ENCODE measurements around the gene REN.

The REN gene

GRCh38 chr1:204162494-204163074 is 3.6 kb downstream of the REN start:
- in situ Hi-C loops (cut with HindIII; ENCODE audit: low pct_ligation_motif_present, low pct_unique_long_range_greater_than_20kb, low sequenced_read_pairs): loop anchor here (25.0 kb wide), 1 partner anchor 200 kb away; the partner anchor contains the start of gene PLEKHA6
- DNase-seq: peak; percentile 74

GRCh38 chr1:204161609-204162493 is 4.3 kb downstream of the REN start:
- in situ Hi-C loops (cut with HindIII; ENCODE audit: low pct_ligation_motif_present, low pct_unique_long_range_greater_than_20kb, low sequenced_read_pairs): loop anchor here (25.0 kb wide), 1 partner anchor 200 kb away; the partner anchor contains the start of gene PLEKHA6
- no peak for DNase-seq

GRCh38 chr1:204157962-204158361 is 8.2 kb downstream of the REN start:
- no peak for DNase-seq
- in situ Hi-C loops (cut with HindIII; ENCODE audit: low pct_ligation_motif_present, low pct_unique_long_range_greater_than_20kb, low sequenced_read_pairs): loop anchor here (25.0 kb wide), 1 partner anchor 204 kb away; the partner anchor contains the start of gene PLEKHA6

DNA sequence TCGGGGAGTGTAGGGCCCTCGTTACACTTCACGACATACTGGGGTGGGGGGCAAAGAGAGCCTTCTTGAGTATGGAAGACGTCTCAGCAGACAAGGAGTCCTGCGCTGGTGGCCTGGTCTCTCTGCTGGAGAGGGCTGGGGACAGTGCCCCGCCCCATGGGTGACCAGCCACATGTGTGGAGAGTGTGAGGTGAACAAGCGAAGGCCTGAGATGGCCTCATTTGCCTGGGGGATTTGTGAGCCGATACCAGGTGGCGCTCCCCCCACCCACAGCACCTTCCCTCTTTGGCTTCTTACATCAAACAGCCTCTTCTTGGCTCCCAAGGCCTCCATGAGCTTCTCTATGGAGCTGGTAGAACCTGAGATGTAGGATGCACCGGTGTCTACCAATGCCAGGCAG is 10.3 kb downstream of the REN start:
- in situ Hi-C loops (cut with HindIII; ENCODE audit: low pct_ligation_motif_present, low pct_unique_long_range_greater_than_20kb, low sequenced_read_pairs): loop anchor here (25.0 kb wide), 1 partner anchor 206 kb away; the partner anchor contains the start of gene PLEKHA6
- no peak for DNase-seq

DNA sequence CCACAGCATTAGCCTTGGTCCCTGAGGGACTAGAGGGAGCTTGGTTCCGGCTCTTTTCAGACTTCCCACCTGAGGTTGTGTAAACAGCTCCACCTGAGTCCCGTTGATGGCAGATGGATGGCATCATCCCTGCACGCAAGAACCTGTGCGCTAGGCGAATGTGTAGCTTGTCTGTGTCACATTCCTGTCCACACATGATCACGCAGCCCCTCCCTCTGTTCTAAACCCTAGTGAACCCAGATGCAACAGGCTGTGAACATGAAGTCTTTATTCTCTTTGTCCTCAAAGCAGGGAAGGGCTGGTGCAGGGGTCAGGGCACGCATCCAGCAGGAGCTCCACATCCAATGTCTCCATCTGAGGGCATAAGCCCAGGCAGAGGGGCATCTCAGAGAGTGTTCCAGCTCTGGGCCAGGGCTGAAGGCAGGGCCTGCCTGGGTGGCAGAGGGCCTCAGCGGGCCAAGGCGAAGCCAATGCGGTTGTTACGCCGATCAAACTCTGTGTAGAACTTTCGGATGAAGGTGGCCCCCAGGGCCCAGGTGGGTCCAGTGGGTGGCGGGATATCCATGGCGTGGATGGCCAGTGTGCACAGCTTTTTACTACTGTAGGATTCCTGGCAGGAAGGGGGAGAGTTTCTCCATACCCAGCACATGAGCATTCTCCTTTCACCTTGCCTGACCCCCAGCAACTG is 11.4 kb downstream of the REN start:
- in situ Hi-C loops (cut with HindIII; ENCODE audit: low pct_ligation_motif_present, low pct_unique_long_range_greater_than_20kb, low sequenced_read_pairs): loop anchor here (25.0 kb wide), 1 partner anchor 208 kb away; the partner anchor contains the start of gene PLEKHA6
- no peak for DNase-seq

GRCh38 chr1:204153667-204154066 is 12.5 kb downstream of the REN start:
- in situ Hi-C loops (cut with HindIII; ENCODE audit: low pct_ligation_motif_present, low pct_unique_long_range_greater_than_20kb, low sequenced_read_pairs): loop anchor here (25.0 kb wide), 1 partner anchor 209 kb away; the partner anchor contains the start of gene PLEKHA6
- no peak for DNase-seq

- no peak for DNase-seq
- in situ Hi-C loops (cut with HindIII; ENCODE audit: low pct_ligation_motif_present, low pct_unique_long_range_greater_than_20kb, low sequenced_read_pairs): loop anchor here (25.0 kb wide), 1 partner anchor 210 kb away; the partner anchor contains the start of gene PLEKHA6
Measured at GRCh38 chr1:204152310-204153044, 13.7 kb downstream of the REN start.

GRCh38 chr1:204151552-204152309 is 14.4 kb downstream of the REN start, which contains the start of gene ETNK2:
TSS of gene ETNK2 (minus strand) at chr1:204152044. CDS start at chr1:204151852, 192 bp downstream.
- in situ Hi-C loops (cut with HindIII; ENCODE audit: low pct_ligation_motif_present, low pct_unique_long_range_greater_than_20kb, low sequenced_read_pairs): loop anchor here (25.0 kb wide), 1 partner anchor 211 kb away; the partner anchor contains the start of gene PLEKHA6
- peak; percentile 66 for DNase-seq

DNA sequence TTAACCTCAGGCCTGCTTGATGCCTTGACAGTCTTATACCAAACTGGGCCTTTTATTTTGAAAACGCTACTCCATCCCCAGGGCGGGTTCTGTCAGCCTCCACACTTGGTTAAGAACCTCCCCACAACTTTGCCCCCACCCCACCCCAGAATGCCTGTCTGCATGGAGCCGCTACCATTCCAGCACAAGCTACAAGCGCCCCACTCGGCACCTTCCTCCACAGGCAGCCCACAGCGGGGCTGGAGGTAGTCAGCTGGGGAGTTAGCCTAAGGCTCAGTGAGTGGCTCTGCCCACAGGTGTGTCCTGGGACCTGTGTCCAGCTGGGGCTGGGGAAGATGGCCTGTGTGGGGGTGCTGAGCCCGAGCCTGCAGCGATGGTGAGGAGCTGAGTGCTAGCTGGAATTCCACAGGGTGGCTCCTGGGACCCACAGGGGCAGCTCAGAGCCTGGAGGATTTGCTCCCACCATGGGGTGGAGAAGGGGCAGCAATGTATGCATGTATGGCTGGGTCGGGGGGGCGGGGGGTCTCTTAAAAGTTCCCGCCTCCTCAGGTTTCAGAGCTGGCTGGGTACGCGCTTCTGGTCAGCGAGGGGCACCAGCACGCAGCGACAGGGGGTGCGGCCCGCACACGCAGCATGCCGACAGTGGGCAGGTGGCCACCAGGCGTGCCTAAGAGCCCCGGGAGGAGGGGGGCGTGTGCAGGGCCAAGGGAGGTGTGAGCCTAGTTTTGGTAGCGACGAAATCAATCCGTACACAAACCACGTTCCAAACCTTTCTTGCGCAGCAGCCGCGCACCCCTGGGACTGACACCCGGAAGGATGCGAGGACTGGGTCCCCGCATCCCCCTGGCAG is 15.2 kb downstream of the REN start:
- no peak for DNase-seq
- in situ Hi-C loops (cut with HindIII; ENCODE audit: low pct_ligation_motif_present, low pct_unique_long_range_greater_than_20kb, low sequenced_read_pairs): loop anchor here (25.0 kb wide), 1 partner anchor 211 kb away; the partner anchor contains the start of gene PLEKHA6

GRCh38 chr1:204149635-204150565 is 16.2 kb downstream of the REN start:
- no peak for DNase-seq
- in situ Hi-C loops (cut with HindIII; ENCODE audit: low pct_ligation_motif_present, low pct_unique_long_range_greater_than_20kb, low sequenced_read_pairs): loop anchor here (25.0 kb wide), 2 partner anchors 212 to 288 kb away; partner anchors contain the start of genes PLEKHA6 and SNRPE

- in situ Hi-C loops (cut with HindIII; ENCODE audit: low pct_ligation_motif_present, low pct_unique_long_range_greater_than_20kb, low sequenced_read_pairs): loop anchor here (25.0 kb wide), 1 partner anchor 287 kb away; the partner anchor contains the start of gene SNRPE
- no peak for DNase-seq
Measured at GRCh38 chr1:204149107-204149506, 17.0 kb downstream of the REN start.

DNA sequence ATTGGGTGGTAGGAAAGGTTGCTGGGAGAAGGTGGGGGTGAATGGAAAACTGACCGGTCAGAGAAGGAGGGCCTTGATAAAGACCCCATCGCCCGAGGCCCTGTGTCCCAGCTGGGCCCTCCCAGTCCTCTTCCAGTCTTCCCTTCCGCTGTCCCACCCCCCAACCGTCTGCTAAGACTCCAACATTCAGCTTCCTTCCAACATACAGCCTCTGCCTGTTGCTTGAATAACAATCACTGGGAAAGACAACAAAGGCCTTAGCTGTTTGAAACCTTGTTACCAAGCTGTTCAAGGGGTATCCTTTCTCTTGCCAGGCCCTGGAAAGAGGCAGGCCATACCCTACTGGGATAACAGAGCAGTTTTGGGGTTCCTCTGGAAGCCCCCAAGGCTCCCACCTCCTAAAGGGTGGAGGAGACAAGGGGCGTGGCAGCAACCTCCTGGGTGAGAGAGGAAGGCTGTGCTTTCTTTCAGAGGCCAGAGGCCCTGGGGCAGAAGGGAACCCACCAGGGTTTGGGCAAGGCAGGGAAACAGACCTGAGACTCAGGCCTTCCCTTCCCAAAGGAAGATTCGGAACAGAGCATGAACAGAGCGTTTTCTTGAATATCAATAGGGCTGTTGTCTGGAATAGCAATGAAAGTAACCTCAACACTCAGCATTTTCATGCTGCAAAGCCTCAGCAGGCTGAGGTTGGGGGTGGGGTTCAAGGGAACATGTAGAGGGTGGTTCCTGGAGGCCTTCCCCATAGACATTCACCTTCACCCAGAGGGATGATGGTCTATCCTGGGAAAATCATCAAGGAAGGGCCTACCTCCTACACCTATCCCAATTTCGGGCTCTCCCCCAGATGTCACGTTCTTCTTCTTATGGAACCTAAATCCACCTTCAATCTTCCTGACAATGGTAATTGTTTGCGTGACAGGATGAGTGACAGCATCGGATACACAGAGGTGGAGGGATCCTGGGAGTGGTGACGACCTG is 18.4 kb downstream of the REN start:
- no peak for DNase-seq
- in situ Hi-C loops (cut with HindIII; ENCODE audit: low pct_ligation_motif_present, low pct_unique_long_range_greater_than_20kb, low sequenced_read_pairs): loop anchor here (25.0 kb wide), 1 partner anchor 285 kb away; the partner anchor contains the start of gene SNRPE

GRCh38 chr1:204146965-204147364 is 19.2 kb downstream of the REN start:
- no peak for DNase-seq
- in situ Hi-C loops (cut with HindIII; ENCODE audit: low pct_ligation_motif_present, low pct_unique_long_range_greater_than_20kb, low sequenced_read_pairs): loop anchor here (25.0 kb wide), 1 partner anchor 285 kb away; the partner anchor contains the start of gene SNRPE

DNA sequence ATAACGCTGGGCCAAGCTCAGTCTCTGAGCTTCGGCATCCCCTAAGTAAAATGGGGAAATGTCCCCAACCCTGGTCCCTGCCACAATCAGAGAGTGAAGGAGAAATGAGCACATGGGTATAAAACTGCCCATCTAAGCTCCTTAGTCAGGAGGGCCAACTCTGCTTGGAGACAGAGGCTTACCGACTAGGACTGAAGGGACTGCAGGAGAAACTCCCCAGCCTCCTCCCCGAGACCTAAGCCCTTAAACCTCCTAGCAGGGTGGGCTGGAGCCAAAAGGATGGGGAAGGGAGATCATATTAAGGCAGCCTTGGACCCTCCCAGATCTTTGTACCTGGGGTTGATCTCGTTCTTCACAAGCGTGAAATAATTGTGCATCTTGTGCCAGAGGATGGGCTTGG is 19.8 kb downstream of the REN start:
- in situ Hi-C loops (cut with HindIII; ENCODE audit: low pct_ligation_motif_present, low pct_unique_long_range_greater_than_20kb, low sequenced_read_pairs): loop anchor here (25.0 kb wide), 1 partner anchor 284 kb away; the partner anchor contains the start of gene SNRPE
- DNase-seq: no peak
